Mesothelial cell of epicardium (in vitro differentiated cells): ENCODE results near the gene RBM18. TPM values are rescaled to one million over a fixed set of nuclear protein-coding genes. Genes with fewer than 3 reads are reported as not detected.

ENCODE experiments used
- DNase-seq, 2 experiments: peaks; one replicate each; pipeline ENCODE4 v3.0.0; 2021; ENCODE audit warnings: low spot score in 2 of 2; ENCODE audit not compliant: unreplicated experiment in 2 of 2
- H3K27ac Mint-ChIP-seq: 2 replicates; pipeline ENCODE4 v1.8.0; 2021; ENCODE audit warnings: mixed read lengths
- H3K27me3 Mint-ChIP-seq: 2 replicates; pipeline ENCODE4 v1.8.0; 2021; ENCODE audit warnings: low read depth, mixed read lengths
- H3K36me3 Mint-ChIP-seq: 2 replicates; pipeline ENCODE4 v1.8.0; 2021; ENCODE audit warnings: mixed read lengths
- H3K4me1 Mint-ChIP-seq: 2 replicates; pipeline ENCODE4 v1.8.0; 2021; ENCODE audit warnings: mixed read lengths
- H3K4me3 Mint-ChIP-seq: 2 replicates; pipeline ENCODE4 v1.8.0; 2021; ENCODE audit warnings: mild to moderate bottlenecking, moderate library complexity, mixed read lengths
- H3K9me3 Mint-ChIP-seq: 2 replicates; pipeline ENCODE4 v1.8.0; 2021; ENCODE audit warnings: mixed read lengths
- CTCF ChIP-seq: fragments of 200-600 bp; sonication (generic); IDR thresholded peaks from one replicate; pipeline ENCODE4 v1.5.0; 2021; ENCODE audit warnings: antibody characterized with exemption; ENCODE audit not compliant: unreplicated experiment
- total RNA-seq: library from RNA; stranded (reverse); gene quantifications from 3 replicates; pipeline ENCODE4 v1.2.1, GENCODE V29; 2021

RBM18 gene
- total RNA-seq, 1 donor from 2014 or later, result 22.1 TPM

- no peaks in the 10 kb centered on the region for H3K9me3 Mint-ChIP-seq
- no peak overlapping the region for H3K4me3 Mint-ChIP-seq
- no peak for TF ChIP-seq CTCF
- no peaks in the 10 kb centered on the region for H3K36me3 Mint-ChIP-seq
- DNase-seq, result no peak
- H3K27me3 Mint-ChIP-seq, result peaks cover 39% of the 10 kb centered on the region
- H3K27ac Mint-ChIP-seq, result no peak overlapping the region
- H3K4me1 Mint-ChIP-seq, result no peaks in the 10 kb centered on the region
Observed at GRCh38 chr9:122192261-122192875, 72.3 kb downstream of the RBM18 start.

GRCh38 chr9:122191584-122191983, 73.1 kb downstream of the RBM18 start:
- Mint-ChIP-seq H3K27me3 (peaks cover 32% of the 10 kb centered on the region), H3K27ac (no peak overlapping the region), H3K4me1 (no peaks in the 10 kb centered on the region), H3K9me3 (no peaks in the 10 kb centered on the region), H3K4me3 (no peak overlapping the region), H3K36me3 (no peaks in the 10 kb centered on the region)
- DNase-seq, result no peak
- no peak for TF ChIP-seq CTCF

- no peak for DNase-seq
- Mint-ChIP-seq H3K4me3 (no peak overlapping the region), H3K36me3 (no peaks in the 10 kb centered on the region), H3K27me3 (peaks cover 30% of the 10 kb centered on the region), H3K4me1 (no peaks in the 10 kb centered on the region), H3K9me3 (no peaks in the 10 kb centered on the region), H3K27ac (no peak overlapping the region)
- TF ChIP-seq CTCF, result no peak
Observed at GRCh38 chr9:122190597-122191381, 73.9 kb downstream of the RBM18 start.

GRCh38 chr9:122188369-122188768, 76.3 kb downstream of the RBM18 start:
- no peak overlapping the region for H3K4me3 Mint-ChIP-seq
- DNase-seq, result no peak
- no peak overlapping the region for H3K27ac Mint-ChIP-seq
- H3K4me1 Mint-ChIP-seq, result no peaks in the 10 kb centered on the region
- H3K9me3 Mint-ChIP-seq, result no peaks in the 10 kb centered on the region
- no peak for TF ChIP-seq CTCF
- H3K36me3 Mint-ChIP-seq, result no peaks in the 10 kb centered on the region
- peaks cover 23% of the 10 kb centered on the region for H3K27me3 Mint-ChIP-seq

Other genes starting within 250 kb of the RBM18 start
- 4.8 to 7.2 TPM (median 5.2 TPM) in 3 replicates for gene TTLL11, start 171.5 kb downstream of the RBM18 start, total RNA-seq
- 37.1 to 38.8 TPM (median 37.7 TPM) in 3 replicates for gene NDUFA8, start 105.1 kb downstream of the RBM18 start, total RNA-seq
- not detected in 3 replicates for gene MORN5, start 104.9 kb downstream of the RBM18 start, total RNA-seq
- 0.09 TPM in 1 of 3 replicates, not detected in the others for gene LHX6, start 35.9 kb downstream of the RBM18 start, total RNA-seq
- gene MRRF, start within 50 bp of the RBM18 start, total RNA-seq, result 38.7 to 39.9 TPM (median 39.2 TPM) in 3 replicates
- 8.0 to 9.2 TPM (median 8.2 TPM) in 3 replicates for gene PTGS1, start 106.2 kb upstream of the RBM18 start, total RNA-seq
- not detected in 3 replicates for gene OR1J1, start 213.1 kb upstream of the RBM18 start, total RNA-seq
- gene OR1J2, start 246.0 kb upstream of the RBM18 start, total RNA-seq, result not detected in 3 replicates